Esophagus squamous epithelium (tissue), 4 donors: ENCODE results near the gene GFRA3.

ENCODE experiments used
- POLR2A ChIP-seq, 4 donors: fragments of 450-650 bp; IDR thresholded peaks; one replicate each; pipeline ENCODE4 v1.6.1; 2017; ENCODE audit warnings: antibody characterized with exemption in 4 of 4, mild to moderate bottlenecking in 4 of 4, moderate library complexity in 3 of 4
- TF ChIP-seq, protein P1 (sequence below), 6 experiments: fragments of 450-650 bp in 4 of 6; fragments of 200-600 bp in 2 of 6; sonication (generic) in 2 of 6; IDR thresholded peaks; one replicate each; pipeline ENCODE4 v1.5.1; 2016 to 2019; ENCODE audit warnings: antibody characterized with exemption in 6 of 6, mild to moderate bottlenecking in 4 of 6, moderate library complexity in 4 of 6

DNA sequence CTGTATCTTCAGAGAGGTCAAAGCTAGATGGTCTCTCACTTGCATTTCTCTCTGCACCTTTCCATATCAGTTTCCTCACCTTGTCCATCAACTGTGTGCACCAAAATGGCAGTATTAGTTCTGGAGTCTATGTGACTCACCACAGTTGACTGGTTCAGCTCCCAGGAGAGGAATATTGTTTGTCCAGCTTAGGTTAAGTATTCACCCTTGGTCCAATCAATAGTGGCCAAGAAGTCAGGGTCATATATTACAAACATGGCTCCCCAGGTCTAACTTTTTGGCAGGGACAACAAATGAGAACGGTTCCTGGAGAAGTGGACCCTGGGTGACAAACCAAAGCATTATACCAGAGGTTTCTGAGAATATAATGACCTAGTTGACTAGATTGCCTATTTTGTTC is 36.4 kb downstream of the GFRA3 start:
- TF ChIP-seq POLR2A (IDR thresholded peaks at IDR 0.05) = no peak
- TF ChIP-seq, protein P1, sequence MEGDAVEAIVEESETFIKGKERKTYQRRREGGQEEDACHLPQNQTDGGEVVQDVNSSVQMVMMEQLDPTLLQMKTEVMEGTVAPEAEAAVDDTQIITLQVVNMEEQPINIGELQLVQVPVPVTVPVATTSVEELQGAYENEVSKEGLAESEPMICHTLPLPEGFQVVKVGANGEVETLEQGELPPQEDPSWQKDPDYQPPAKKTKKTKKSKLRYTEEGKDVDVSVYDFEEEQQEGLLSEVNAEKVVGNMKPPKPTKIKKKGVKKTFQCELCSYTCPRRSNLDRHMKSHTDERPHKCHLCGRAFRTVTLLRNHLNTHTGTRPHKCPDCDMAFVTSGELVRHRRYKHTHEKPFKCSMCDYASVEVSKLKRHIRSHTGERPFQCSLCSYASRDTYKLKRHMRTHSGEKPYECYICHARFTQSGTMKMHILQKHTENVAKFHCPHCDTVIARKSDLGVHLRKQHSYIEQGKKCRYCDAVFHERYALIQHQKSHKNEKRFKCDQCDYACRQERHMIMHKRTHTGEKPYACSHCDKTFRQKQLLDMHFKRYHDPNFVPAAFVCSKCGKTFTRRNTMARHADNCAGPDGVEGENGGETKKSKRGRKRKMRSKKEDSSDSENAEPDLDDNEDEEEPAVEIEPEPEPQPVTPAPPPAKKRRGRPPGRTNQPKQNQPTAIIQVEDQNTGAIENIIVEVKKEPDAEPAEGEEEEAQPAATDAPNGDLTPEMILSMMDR (IDR thresholded peaks at IDR 0.05) = no peak
